GM19238 (cell line): ENCODE measurements around the gene SENP3.

Source experiments
- DNase-seq: peaks from one replicate; pipeline ENCODE4 v3.0.0; 2011; ENCODE audit warnings: low spot score; ENCODE audit not compliant: insufficient read length

Gene SENP3

GRCh38 chr17:7555320-7555948 lies 6.3 kb upstream of the SENP3 start:
- no peak for DNase-seq

GRCh38 chr17:7556627-7557026 lies 5.1 kb upstream of the SENP3 start:
- DNase-seq = no peak

- DNase-seq = no peak
These were observed 4.5 kb upstream of the SENP3 start for GRCh38 chr17:7557147-7557764.

GRCh38 chr17:7557775-7558543 lies 3.8 kb upstream of the SENP3 start:
- DNase-seq = no peak

- no peak for DNase-seq
These were observed 3.0 kb upstream of the SENP3 start, which contains the start of gene TNFSF13 for GRCh38 chr17:7558544-7559319. TNFSF13 (plus strand) TSS chr17:7558750; CDS start chr17:7559040, 290 bp downstream.

GRCh38 chr17:7559320-7560171 lies 2.2 kb upstream of the SENP3 start:
- DNase-seq = no peak

GRCh38 chr17:7560172-7561027 lies 1.3 kb upstream of the SENP3 start:
- DNase-seq = no peak

GRCh38 chr17:7561028-7561575 lies 617 bp upstream of the SENP3 start:
- DNase-seq = peak; percentile 89

GRCh38 chr17:7562208-7562605 lies 488 bp downstream of the SENP3 start:
- DNase-seq = no peak

- DNase-seq = no peak
These were observed 1.6 kb downstream of the SENP3 start for GRCh38 chr17:7563115-7563869.

GRCh38 chr17:7569571-7569970 lies 7.9 kb downstream of the SENP3 start:
- DNase-seq = no peak

- DNase-seq = no peak
These were observed 8.6 kb downstream of the SENP3 start for GRCh38 chr17:7570351-7570750.

- DNase-seq = no peak
These were observed 10.5 kb downstream of the SENP3 start for GRCh38 chr17:7572338-7572587.

- peak; percentile 98 for DNase-seq
These were observed 11.0 kb downstream of the SENP3 start for GRCh38 chr17:7572588-7573323.

- DNase-seq = peak; percentile 85
These were observed 11.8 kb downstream of the SENP3 start for GRCh38 chr17:7573324-7574080.

GRCh38 chr17:7574176-7574953 lies 12.6 kb downstream of the SENP3 start:
- DNase-seq = no peak

GRCh38 chr17:7575481-7575883 lies 13.8 kb downstream of the SENP3 start:
- DNase-seq = no peak
